Astrocyte (in vitro differentiated cells and primary cell): ENCODE results near the gene DDC.

ENCODE experiments used
- EZH2 ChIP-seq: IDR thresholded peaks from 2 replicates; pipeline ENCODE4 v1.6.1; 2012; ENCODE audit warnings: mild to moderate bottlenecking, low read length, inconsistent platforms; ENCODE audit not compliant: insufficient read depth
- TF ChIP-seq, protein P1 (sequence below): IDR thresholded peaks from 2 replicates; pipeline ENCODE4 v1.5.1; 2011; ENCODE audit warnings: low read depth, mild to moderate bottlenecking, inconsistent platforms, low read length, moderate library complexity; ENCODE audit not compliant: insufficient read depth

DNA sequence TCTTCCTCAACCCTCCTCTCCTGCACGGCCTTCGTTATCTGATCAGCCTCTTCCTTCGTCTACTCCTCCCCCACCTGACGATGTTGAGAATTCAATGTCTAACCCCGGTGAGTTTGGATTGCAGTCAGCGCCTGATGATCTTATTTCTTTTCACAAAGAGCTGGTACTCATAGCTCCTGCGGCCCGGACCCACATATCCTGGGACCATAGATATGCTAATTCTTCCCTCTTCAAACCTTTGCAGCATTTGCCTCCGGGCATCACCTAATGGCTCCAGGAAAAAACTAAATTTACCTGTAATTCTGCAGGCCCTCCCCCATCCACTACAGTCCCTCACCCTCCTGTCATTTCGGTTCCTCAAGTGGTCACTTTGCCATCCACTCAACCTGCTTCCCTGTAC, 12.4 kb upstream of the DDC start:
- TF ChIP-seq, protein P1, sequence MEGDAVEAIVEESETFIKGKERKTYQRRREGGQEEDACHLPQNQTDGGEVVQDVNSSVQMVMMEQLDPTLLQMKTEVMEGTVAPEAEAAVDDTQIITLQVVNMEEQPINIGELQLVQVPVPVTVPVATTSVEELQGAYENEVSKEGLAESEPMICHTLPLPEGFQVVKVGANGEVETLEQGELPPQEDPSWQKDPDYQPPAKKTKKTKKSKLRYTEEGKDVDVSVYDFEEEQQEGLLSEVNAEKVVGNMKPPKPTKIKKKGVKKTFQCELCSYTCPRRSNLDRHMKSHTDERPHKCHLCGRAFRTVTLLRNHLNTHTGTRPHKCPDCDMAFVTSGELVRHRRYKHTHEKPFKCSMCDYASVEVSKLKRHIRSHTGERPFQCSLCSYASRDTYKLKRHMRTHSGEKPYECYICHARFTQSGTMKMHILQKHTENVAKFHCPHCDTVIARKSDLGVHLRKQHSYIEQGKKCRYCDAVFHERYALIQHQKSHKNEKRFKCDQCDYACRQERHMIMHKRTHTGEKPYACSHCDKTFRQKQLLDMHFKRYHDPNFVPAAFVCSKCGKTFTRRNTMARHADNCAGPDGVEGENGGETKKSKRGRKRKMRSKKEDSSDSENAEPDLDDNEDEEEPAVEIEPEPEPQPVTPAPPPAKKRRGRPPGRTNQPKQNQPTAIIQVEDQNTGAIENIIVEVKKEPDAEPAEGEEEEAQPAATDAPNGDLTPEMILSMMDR = no peak
- no peak for TF ChIP-seq EZH2
